ENCODE data around the gene PHLDB1.
A peak's percentile ranks its signal among the peaks of the same experiment; 100 is the strongest.

The PHLDB1 gene

GRCh38 chr11:118657238-118657637 is 49.8 kb downstream of the PHLDB1 start:
- TF ChIP-seq POLR2AphosphoS5 (IDR thresholded peaks at IDR 0.05; ENCODE audit: low read depth, low read length), result no peak
- no peak for TF ChIP-seq SPI1 (IDR thresholded peaks at IDR 0.05; ENCODE audit: low read depth, low read length)
- TF ChIP-seq POU2F2 (IDR thresholded peaks at IDR 0.05; ENCODE audit: low read depth, low read length), result no peak
- no peak for TF ChIP-seq POLR2A (IDR thresholded peaks at IDR 0.05; ENCODE audit: low read depth, low read length)
- no peak for TF ChIP-seq TAF1 (IDR thresholded peaks at IDR 0.05; ENCODE audit: low read depth, low read length)
- no peak for TF ChIP-seq PAX5 (IDR thresholded peaks at IDR 0.05; ENCODE audit: insufficient read depth, low read length, severe bottlenecking)
- DNase-seq (ENCODE audit: insufficient read length, low spot score) (no peak), FAIRE-seq (no peak)

- FAIRE-seq, result no peak
- DNase-seq (ENCODE audit: insufficient read length, low spot score), result no peak
- TF ChIP-seq TAF1 (IDR thresholded peaks at IDR 0.05; ENCODE audit: low read depth, low read length), result no peak
Observed at GRCh38 chr11:118657709-118658428, 50.5 kb downstream of the PHLDB1 start.

GRCh38 chr11:118658429-118659313 is 51.3 kb downstream of the PHLDB1 start:
- TF ChIP-seq TAF1 (IDR thresholded peaks at IDR 0.05; ENCODE audit: low read depth, low read length) (no peak), POLR2AphosphoS5 (IDR thresholded peaks at IDR 0.05; ENCODE audit: low read depth, low read length) (no peak), POLR2A (IDR thresholded peaks at IDR 0.05; ENCODE audit: low read depth, low read length) (no peak), SPI1 (IDR thresholded peaks at IDR 0.05; ENCODE audit: low read depth, low read length) (no peak), POU2F2 (IDR thresholded peaks at IDR 0.05; ENCODE audit: low read depth, low read length) (no peak), PAX5 (IDR thresholded peaks at IDR 0.05; ENCODE audit: insufficient read depth, low read length, severe bottlenecking) (no peak)
- FAIRE-seq (no peak), DNase-seq (ENCODE audit: insufficient read length, low spot score) (no peak)

GRCh38 chr11:118659314-118659952 is 52.0 kb downstream of the PHLDB1 start:
- peak; percentile 90 for FAIRE-seq
- DNase-seq (ENCODE audit: insufficient read length, low spot score), result peak; percentile 96
- TF ChIP-seq POLR2A (IDR thresholded peaks at IDR 0.05; ENCODE audit: low read depth, low read length), result no peak
- TF ChIP-seq SPI1 (IDR thresholded peaks at IDR 0.05; ENCODE audit: low read depth, low read length), result no peak
- TF ChIP-seq POLR2AphosphoS5 (IDR thresholded peaks at IDR 0.05; ENCODE audit: low read depth, low read length), result no peak
- no peak for TF ChIP-seq PAX5 (IDR thresholded peaks at IDR 0.05; ENCODE audit: insufficient read depth, low read length, severe bottlenecking)
- no peak for TF ChIP-seq POU2F2 (IDR thresholded peaks at IDR 0.05; ENCODE audit: low read depth, low read length)
- no peak for TF ChIP-seq TAF1 (IDR thresholded peaks at IDR 0.05; ENCODE audit: low read depth, low read length)

GRCh38 chr11:118659953-118660680 is 52.7 kb downstream of the PHLDB1 start:
- no peak for TF ChIP-seq TAF1 (IDR thresholded peaks at IDR 0.05; ENCODE audit: low read depth, low read length)
- FAIRE-seq, result no peak
- no peak for DNase-seq (ENCODE audit: insufficient read length, low spot score)

GRCh38 chr11:118660681-118661424 is 53.4 kb downstream of the PHLDB1 start:
- DNase-seq (ENCODE audit: insufficient read length, low spot score) (no peak), FAIRE-seq (no peak)
- no peak for TF ChIP-seq SPI1 (IDR thresholded peaks at IDR 0.05; ENCODE audit: low read depth, low read length)
- TF ChIP-seq POLR2A (IDR thresholded peaks at IDR 0.05; ENCODE audit: low read depth, low read length), result no peak
- no peak for TF ChIP-seq TAF1 (IDR thresholded peaks at IDR 0.05; ENCODE audit: low read depth, low read length)
- no peak for TF ChIP-seq POLR2AphosphoS5 (IDR thresholded peaks at IDR 0.05; ENCODE audit: low read depth, low read length)
- TF ChIP-seq POU2F2 (IDR thresholded peaks at IDR 0.05; ENCODE audit: low read depth, low read length), result no peak
- TF ChIP-seq PAX5 (IDR thresholded peaks at IDR 0.05; ENCODE audit: insufficient read depth, low read length, severe bottlenecking), result no peak

- TF ChIP-seq PAX5 (IDR thresholded peaks at IDR 0.05; ENCODE audit: insufficient read depth, low read length, severe bottlenecking) (no peak), POLR2A (IDR thresholded peaks at IDR 0.05; ENCODE audit: low read depth, low read length) (no peak), POLR2AphosphoS5 (IDR thresholded peaks at IDR 0.05; ENCODE audit: low read depth, low read length) (no peak), SPI1 (IDR thresholded peaks at IDR 0.05; ENCODE audit: low read depth, low read length) (no peak), TAF1 (IDR thresholded peaks at IDR 0.05; ENCODE audit: low read depth, low read length) (no peak), POU2F2 (IDR thresholded peaks at IDR 0.05; ENCODE audit: low read depth, low read length) (no peak)
- FAIRE-seq (no peak), DNase-seq (ENCODE audit: insufficient read length, low spot score) (no peak)
Observed at GRCh38 chr11:118661425-118662301, 54.2 kb downstream of the PHLDB1 start.

Measured in GM12891 (cell line).